ENCODE measurements around the gene SNX12.

SNX12 gene

DNA sequence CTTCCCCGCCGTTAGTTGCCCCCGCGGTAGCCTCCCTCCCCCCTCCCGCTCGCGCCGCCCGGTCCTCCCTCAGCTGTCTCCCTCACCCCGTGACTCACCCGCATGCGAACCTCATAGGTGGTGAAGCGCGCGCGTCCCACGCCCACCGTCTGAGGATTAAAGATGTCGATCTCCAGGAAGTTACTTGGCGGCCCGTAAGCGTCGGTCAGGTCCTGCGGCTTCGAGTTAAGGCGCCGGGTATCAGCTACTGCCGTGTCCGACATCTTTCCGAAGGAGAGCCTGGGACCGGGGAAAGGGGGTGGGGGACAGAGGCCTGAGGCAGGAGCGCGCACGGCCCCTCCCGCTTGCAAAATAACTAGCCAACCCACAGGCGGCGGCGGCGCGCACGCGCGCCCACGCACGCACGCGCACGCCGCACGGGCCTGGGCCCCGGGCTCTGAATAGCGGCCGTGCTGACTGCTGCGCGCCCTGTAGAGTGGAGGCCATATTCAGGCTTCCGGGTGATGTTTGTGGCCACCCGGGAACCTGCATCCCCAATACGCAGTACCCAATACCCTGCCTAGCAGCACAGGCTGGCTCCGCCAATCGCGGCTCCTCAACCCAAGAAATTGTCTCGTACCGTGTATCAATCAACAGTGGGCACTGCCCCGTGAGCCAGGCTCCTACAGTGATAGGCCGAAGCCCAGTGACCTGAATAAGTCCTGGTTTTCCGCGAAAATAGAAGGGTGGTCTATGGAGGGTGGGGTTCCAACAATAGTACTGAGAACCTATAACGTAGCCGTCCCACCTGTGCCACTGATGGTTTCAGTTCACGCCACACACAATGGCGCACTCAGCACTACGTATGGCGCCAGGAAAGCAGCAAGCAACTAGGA is at the start of gene SNX12:
Gene SNX12 (minus strand): TSS at position 291 of the 875 bp plus-strand sequence. CDS start 28 bp downstream, at position 263.
- peak; percentile 95 for DNase-seq (ENCODE audit: low read depth)

DNA sequence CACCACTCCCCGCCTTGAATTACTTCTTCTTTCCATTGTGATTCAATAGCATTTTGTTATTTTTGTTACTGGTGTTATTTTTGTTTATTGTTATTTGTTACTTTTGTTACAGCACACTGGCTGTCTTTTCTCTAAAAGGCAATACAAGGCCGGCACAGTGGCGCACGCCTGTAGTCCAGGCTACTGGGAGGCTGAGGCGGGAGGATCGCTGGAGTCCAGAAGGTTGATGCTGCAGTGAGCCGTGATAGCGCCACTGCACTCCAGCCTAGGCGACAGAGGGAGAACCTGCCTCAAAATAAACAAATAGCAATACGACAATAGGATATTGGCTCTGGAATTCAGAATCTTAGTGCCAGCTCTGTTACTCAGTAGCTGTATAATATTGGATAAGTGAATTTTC is 49.2 kb upstream of the SNX12 start:
- no peak for DNase-seq (ENCODE audit: low read depth)

DNA sequence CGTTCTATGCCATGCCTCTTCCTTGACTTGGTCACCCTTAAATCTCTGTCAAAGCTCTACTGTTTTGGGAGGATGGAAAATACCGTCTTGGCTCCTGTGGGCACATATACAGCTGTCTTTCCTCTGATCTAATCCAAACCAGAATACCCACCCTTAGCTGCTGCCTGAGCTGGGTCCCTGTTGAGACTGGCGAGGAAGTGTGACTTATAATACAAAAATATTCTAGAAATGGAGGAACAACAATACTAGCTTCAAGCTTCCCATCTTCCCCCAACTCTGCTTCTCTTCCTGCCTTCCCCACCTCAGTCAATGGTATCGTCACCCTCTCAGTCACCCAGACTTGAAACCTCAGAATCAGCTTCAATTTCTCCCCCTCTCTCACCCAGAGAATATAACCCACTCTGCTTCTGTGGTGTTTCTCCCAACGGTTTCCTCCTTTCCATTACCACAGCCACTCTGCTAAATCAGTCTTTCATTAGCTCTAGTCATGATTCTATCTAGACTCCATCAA is 43.8 kb upstream of the SNX12 start:
- no peak for DNase-seq (ENCODE audit: low read depth)

GRCh38 chrX:71111141-71111843 is 43.2 kb upstream of the SNX12 start, which contains the start of gene IL2RG:
TSS of gene IL2RG (minus strand) at chrX:71111577. CDS start at chrX:71111539, 38 bp downstream.
- no peak for DNase-seq (ENCODE audit: low read depth)

DNA sequence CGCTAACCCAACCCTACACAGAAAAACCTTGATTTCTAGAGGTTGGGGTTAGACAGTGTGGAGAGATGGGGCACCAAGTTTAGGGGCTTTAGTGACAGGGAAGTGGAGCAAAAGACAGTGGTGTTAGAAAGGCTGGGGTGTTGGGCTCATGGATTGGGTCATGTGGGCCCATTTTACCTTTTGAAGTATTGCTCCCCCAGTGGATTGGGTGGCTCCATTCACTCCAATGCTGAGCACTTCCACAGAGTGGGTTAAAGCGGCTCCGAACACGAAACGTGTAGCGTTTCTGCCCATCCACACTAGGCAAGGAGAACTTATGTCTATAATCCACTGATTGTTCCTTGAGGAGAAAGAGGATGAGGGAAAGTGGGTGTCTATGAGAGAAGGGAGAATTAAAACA is 40.9 kb upstream of the SNX12 start:
- no peak for DNase-seq (ENCODE audit: low read depth)

DNA sequence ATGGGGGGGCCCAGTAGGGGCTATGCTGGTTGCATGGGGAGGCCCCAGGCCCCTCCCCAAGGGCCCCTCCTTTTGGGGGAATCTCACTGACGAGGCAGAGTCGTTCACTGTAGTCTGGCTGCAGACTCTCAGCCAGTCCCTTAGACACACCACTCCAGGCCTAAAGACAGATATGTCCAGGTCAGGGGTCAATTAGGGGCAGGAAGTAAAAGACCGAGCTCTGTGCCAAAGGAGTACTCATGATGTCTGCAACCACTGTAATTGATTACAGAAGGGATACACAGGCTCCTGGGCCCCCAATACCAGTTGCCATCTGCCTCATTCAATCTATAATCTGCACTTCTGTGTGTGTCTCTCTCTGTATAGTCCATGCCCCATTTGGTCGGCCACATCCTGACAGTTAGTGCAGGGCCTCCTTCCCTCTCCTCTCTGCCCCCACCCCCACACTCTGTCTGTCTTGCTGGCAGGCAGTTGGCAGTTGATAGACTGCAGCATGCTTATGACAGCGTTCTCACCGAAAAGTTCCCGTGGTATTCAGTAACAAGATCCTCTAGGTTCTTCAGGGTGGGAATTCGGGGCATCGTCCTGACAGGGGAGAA is 39.7 kb upstream of the SNX12 start:
- no peak for DNase-seq (ENCODE audit: low read depth)

DNA sequence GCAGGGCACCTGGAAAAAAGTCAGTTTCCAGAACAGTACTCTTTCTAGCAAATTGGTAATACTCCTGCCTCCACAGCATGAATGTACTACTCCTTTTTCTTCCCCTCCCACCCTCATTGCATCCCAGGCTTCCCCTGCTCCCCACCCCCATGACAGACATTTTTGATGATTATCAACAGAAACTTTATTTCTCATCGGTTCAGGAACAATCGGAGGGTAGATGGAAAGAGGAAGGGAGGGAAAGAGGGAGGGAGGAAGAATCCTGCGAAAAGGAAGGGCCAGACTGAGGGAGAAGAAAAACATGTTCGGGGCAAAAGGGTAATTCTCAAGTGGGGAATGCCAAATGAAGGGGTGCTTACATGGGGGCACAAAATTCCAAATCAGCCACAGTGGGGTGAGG is 39.1 kb upstream of the SNX12 start:
- DNase-seq (ENCODE audit: low read depth) = no peak

- DNase-seq (ENCODE audit: low read depth) = no peak
Observed at GRCh38 chrX:71106427-71106826, 38.3 kb upstream of the SNX12 start, which contains the start of gene CXorf65. TSS of gene CXorf65 (minus strand) at chrX:71106740. CDS start at chrX:71106556, 184 bp downstream.

DNA sequence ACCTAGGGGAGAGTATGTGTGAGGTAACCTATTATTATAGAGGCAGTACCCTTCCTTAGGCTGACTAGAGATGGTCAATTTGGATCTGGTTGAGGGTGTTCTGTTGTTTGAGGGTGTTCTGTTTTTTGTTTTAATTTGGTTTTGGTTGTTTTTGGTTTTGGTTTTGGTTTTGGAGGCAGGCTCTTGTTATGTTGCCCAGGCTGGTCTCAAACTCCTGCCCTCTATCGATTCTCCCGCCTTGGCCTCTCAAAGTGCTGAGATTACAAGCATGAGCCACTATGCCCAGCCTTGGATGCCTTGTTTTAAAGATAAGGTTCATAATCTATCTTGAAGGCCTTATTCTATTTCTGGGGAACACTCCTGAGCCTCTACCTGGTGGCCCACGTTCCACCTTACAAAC is 37.5 kb upstream of the SNX12 start:
- DNase-seq (ENCODE audit: low read depth) = no peak

- DNase-seq (ENCODE audit: low read depth) = no peak
Observed at GRCh38 chrX:71103110-71103983, 35.2 kb upstream of the SNX12 start.

GRCh38 chrX:71102292-71102691 is 34.2 kb upstream of the SNX12 start:
- no peak for DNase-seq (ENCODE audit: low read depth)

- DNase-seq (ENCODE audit: low read depth) = no peak
Observed at GRCh38 chrX:71100581-71101505, 32.7 kb upstream of the SNX12 start.

DNA sequence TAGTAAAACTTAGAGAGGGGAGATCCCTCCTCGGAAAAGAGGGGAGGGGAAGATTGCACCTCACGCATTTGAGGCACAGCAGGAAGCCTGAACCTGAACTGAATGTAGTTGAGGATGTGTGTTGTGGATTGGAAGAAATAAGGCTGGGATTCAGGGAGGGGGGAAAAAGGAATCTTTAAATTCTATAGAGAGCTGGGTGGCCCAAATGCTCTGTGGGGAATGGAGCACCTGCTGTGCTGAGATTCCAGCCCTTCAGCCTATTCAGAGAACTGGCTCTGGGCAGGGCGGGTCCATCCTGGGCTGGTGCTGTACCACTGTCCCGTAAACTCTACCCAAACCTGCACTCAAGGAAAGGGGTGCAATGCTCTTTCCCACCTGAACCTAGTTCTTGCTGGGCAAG is 31.6 kb upstream of the SNX12 start:
- no peak for DNase-seq (ENCODE audit: low read depth)

GRCh38 chrX:71098951-71099506 is 30.9 kb upstream of the SNX12 start:
- no peak for DNase-seq (ENCODE audit: low read depth)

- DNase-seq (ENCODE audit: low read depth) = peak; percentile 44
Observed at GRCh38 chrX:71098302-71098701, 30.2 kb upstream of the SNX12 start.

GRCh38 chrX:71096760-71097032 is 28.6 kb upstream of the SNX12 start:
- DNase-seq (ENCODE audit: low read depth) = no peak

GRCh38 chrX:71095981-71096759 is 28.0 kb upstream of the SNX12 start:
- peak; percentile 37 for DNase-seq (ENCODE audit: low read depth)

DNA sequence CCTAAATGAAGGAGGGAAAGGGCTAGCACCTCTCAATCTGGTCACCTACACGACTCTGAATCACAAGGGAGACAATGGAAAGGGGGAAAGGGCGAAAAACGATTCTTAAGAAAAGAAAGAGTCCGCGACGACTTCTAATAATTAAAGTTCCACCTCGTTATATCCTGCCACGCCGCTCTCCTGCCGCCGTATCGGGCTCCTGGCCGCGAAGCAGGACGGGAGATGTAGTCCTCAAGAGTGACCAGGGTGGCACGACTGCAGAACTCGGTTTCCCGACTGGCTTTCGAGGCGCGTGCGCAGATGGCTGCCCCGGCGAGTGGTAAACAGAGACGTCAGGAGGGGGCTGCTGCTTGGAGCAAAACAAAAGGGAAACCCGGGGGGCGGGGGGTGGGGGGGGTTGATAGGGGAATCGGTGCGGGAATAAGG is 27.4 kb upstream of the SNX12 start, which contains the start of gene FOXO4:
Gene FOXO4 (plus strand): TSS at position 297 of the 426 bp plus-strand sequence. CDS start 678 bp downstream, outside the sequence.
- DNase-seq (ENCODE audit: low read depth) = peak; percentile 82

GRCh38 chrX:71095033-71095432 is 26.9 kb upstream of the SNX12 start:
- no peak for DNase-seq (ENCODE audit: low read depth)
